Retina (tissue), 1 donor: ENCODE measurements around the gene UNK.

Source experiments
- DNase-seq: peaks from one replicate; pipeline ENCODE4 v3.0.0-alpha.2; 2016

The UNK gene

GRCh38 chr17:75784473-75785015 is at the start of gene UNK:
UNK (plus strand) TSS chr17:75784806; CDS start chr17:75784881, 75 bp downstream.
- DNase-seq = peak; percentile 100

GRCh38 chr17:75736173-75736835 is 48.3 kb upstream of the UNK start:
- no peak for DNase-seq

- DNase-seq = no peak
Measured at GRCh38 chr17:75737133-75737962, 47.3 kb upstream of the UNK start.

- DNase-seq = no peak
Measured at GRCh38 chr17:75738218-75738802, 46.3 kb upstream of the UNK start.

GRCh38 chr17:75739174-75739573 is 45.4 kb upstream of the UNK start:
- no peak for DNase-seq

- no peak for DNase-seq
Measured at GRCh38 chr17:75739801-75740200, 44.8 kb upstream of the UNK start.

- DNase-seq = no peak
Measured at GRCh38 chr17:75740215-75740614, 44.4 kb upstream of the UNK start.

- no peak for DNase-seq
Measured at GRCh38 chr17:75740631-75741077, 44.0 kb upstream of the UNK start.

- no peak for DNase-seq
Measured at GRCh38 chr17:75742337-75742736, 42.3 kb upstream of the UNK start.

GRCh38 chr17:75743625-75744206 is 40.9 kb upstream of the UNK start:
- no peak for DNase-seq

- DNase-seq = no peak
Measured at GRCh38 chr17:75748706-75749105, 35.9 kb upstream of the UNK start.

- DNase-seq = peak; percentile 89
Measured at GRCh38 chr17:75749545-75750389, 34.8 kb upstream of the UNK start.

- DNase-seq = no peak
Measured at GRCh38 chr17:75750661-75751423, 33.8 kb upstream of the UNK start.

- DNase-seq = no peak
Measured at GRCh38 chr17:75751676-75752404, 32.8 kb upstream of the UNK start.

- no peak for DNase-seq
Measured at GRCh38 chr17:75752405-75752709, 32.2 kb upstream of the UNK start.

GRCh38 chr17:75752802-75753513 is 31.6 kb upstream of the UNK start:
- no peak for DNase-seq

GRCh38 chr17:75753514-75754377 is 30.9 kb upstream of the UNK start:
- peak; percentile 77 for DNase-seq

GRCh38 chr17:75754378-75755204 is 30.0 kb upstream of the UNK start:
- no peak for DNase-seq
